Activated CD4-positive, alpha-beta T cell treated with anti-CD3 and anti-CD28 coated beads for 48 hours (primary cell): ENCODE results near the gene RANBP9.

Source experiments
- DNase-seq: peaks from one replicate; pipeline ENCODE4 v3.0.0-alpha.2; 2020

The RANBP9 gene

GRCh38 chr6:13677878-13678254, 33.8 kb downstream of the RANBP9 start:
- no peak for DNase-seq

GRCh38 chr6:13676551-13677156, 35.0 kb downstream of the RANBP9 start:
- no peak for DNase-seq

DNA sequence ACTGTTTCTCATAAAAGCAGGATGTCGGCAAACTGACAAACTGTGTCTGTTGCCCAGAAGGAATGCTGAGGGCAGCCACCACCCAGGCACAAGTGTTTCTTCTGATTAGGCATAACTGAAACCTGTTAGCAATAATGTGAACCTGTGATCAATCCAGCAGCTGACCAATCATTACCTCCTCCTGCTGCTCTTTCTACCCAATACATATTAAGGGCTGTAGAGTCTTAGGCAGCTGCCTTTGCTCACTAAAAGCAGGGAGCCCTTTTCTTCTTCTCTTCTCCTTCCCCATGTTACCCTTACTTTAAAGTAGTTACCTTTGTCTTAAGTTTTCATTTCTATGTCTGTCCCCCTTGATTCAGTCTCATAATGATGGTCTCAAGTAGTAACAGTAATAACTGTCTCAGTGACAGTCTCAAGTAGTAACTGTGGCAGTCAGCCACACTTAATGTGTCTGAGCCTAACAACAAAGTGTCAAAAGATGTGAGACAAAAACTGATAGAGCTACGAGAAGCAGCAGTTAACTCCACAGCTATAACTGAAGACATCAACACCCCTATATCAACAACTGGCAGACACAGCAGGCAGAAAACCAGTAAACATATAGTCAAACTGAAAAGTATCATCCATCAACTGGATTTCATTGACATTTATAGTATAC, 37.0 kb downstream of the RANBP9 start:
- DNase-seq, result no peak

GRCh38 chr6:13673825-13674444, 37.7 kb downstream of the RANBP9 start:
- no peak for DNase-seq

GRCh38 chr6:13673368-13673767, 38.3 kb downstream of the RANBP9 start:
- no peak for DNase-seq

- DNase-seq, result no peak
Observed at GRCh38 chr6:13672904-13673303, 38.7 kb downstream of the RANBP9 start.

- DNase-seq, result no peak
Observed at GRCh38 chr6:13671548-13672127, 40.0 kb downstream of the RANBP9 start.

- DNase-seq, result no peak
Observed at GRCh38 chr6:13669476-13669875, 42.2 kb downstream of the RANBP9 start.

GRCh38 chr6:13668291-13668928, 43.2 kb downstream of the RANBP9 start:
- DNase-seq, result no peak

DNA sequence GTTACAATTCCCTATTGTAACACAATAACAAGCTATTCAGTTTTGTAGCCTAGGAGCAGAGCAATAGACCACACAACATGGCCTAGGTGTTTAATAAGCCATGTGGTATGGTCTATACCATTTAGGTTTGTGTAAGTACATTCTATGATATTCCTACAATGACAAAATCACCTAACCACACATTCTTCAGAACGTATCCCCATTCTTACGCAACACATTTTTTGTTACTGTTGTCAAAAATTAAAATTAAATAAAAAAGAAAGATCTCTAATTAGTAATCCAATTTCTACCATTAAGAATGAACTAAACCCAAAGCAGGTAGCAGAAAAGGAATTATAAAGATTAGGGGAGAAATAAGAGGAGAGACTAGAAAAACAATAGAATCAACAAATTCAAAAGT, 44.0 kb downstream of the RANBP9 start:
- DNase-seq, result no peak

DNA sequence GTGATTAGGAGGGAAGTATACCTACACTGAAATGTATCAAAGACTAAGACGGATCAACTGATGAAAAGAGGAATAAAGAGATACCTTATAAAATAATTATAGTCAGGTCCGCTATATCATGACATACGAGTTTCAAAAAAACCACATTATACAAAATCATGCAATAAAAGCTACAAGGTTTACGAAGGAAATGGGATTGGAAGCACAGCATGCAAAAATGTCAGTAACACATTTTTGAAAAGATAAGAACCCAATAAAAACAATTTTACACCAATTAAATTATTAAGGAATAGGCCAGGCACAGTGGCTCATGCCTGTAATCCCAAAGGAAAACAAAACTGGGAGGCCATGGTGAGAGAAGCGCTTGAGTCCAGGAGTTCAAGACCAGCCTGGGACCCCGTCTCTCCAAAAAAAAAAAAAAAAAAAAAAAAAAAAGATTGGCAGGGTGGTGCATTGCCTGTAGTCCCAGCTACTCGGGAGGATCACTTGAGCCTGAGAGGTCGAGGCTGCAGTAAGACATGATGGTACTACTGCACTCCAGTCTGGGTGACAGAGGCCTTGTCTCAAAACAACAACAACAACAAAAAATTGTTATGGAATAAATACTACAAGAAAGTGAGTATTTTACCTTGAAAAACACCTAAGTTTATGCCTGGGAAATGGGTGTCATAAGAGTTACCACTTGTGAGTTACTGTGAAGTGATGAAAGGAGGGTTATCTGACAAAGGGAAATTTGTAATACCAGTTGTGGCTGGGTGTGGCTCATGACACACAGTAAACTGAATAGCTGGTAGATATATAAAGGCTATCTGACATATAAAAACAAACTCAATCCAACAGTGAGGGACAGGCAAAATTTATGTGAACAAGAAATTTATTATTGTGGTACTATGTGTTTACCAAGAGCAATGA, 45.2 kb downstream of the RANBP9 start:
- DNase-seq, result no peak

DNA sequence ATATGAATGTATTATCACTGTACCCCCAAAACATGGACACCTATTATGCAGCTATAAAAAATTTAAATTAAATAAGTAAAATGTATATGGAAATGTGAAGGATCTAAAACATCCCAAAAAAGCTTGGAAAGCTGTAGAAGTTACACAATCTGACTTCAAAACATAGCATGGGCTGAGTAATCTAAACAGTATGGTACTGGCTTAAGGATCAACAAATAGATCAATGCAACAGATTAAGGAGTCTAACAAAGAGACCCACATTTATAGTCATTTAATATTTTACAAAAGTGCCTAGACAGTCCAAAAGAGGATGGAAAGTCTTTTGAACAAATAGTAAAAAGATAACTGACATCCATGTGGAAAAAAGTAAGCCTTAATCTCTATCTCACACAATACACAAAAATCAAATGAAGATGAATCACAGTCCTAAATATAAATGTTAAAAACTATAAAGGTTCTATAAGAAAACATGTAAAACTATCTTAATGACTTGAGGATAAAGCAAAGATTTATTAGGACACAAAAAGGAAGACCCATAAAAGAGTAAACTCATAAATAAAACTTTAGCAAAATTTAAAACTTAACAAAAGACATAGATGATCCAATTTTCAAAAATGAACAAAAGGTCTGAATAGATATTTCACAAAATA, 46.8 kb downstream of the RANBP9 start:
- DNase-seq, result no peak

GRCh38 chr6:13663986-13664385, 47.6 kb downstream of the RANBP9 start:
- DNase-seq, result no peak

DNA sequence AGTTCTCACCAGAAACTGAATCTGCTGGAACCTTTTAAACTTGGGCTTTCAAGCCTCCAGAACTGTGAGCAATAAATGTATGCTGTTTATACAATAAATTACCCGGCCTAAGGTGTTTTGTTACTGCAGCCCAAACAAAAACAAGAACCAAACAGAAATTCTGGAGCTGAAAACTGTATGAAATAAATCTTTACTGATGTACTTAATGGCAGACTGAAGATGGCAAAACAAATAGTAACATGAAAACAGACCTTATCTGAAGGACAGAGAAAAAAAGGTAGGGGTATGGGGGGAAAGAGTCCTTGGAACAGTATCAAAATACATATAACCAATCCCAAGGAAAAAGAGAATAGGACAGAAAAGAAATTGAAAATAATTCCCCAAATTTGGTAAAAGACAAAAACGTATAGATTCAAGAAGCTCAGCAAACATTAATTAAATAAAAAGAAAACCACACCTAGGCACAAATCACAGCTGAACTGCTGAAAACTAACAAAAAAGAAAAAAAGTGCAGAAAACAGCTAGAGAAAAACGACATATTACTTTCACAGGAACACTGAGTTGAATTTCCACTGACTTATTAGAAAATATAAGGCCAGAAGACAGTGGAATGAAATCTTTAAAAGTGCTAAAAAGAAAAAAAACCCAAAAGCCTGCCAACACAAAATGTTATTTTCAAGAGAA, 48.8 kb downstream of the RANBP9 start:
- DNase-seq, result no peak

DNA sequence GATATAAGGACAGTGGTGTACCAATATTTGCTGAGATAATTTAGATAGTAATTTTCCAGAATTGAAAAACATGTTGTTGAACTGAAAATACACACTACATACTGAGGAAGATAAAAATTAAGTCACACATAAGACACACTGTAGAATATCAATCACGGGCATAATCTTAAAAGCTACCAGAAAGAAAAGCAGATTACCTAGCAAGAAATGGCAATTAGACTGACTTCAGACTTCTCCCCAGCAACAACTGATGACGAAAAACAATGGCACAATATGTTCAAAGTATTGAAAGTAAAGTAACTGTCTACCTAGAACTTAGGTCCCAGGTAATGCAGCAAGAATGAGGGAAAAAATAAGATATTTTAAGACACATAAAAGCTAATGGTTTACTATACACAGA, 50.0 kb downstream of the RANBP9 start:
- DNase-seq, result no peak

DNA sequence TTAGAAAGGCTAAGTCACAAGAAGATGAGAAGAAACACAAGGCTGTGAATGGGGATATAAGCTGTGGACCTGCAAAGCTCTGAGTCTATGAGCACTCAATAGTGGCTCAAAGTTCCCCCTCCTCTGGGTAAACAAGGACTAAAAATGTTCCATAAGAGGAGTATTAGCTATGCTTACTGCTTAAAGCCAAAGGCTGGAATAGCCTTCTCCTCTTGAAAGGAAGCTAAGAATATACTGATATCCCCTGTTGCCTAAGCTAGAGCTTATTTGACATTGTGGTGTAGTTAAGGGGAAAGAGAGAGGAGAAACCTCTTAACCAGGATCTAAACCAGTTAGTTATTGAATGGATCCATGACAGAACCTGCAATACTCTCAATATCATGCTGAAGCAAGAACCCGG, 50.7 kb downstream of the RANBP9 start:
- DNase-seq, result no peak

- no peak for DNase-seq
Observed at GRCh38 chr6:13660273-13660672, 51.4 kb downstream of the RANBP9 start.

DNA sequence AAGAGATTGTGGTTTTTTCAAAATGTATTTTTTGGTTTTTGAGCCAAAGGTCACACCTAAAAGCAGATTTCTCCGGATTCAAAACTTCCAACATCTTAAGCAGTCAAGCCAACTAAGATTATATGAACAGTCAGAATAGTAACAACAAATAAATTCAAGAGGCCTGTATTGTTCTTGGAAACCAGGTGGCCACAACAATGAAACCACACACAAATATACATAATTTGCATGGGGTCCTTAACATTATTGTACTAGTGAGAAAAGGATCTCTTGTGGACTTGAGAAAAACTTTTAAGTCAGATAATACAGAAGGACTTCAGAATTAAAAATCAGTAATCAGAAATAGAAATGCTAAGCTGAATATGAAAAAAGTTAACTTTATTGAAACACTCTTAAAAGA, 55.9 kb downstream of the RANBP9 start:
- no peak for DNase-seq

DNA sequence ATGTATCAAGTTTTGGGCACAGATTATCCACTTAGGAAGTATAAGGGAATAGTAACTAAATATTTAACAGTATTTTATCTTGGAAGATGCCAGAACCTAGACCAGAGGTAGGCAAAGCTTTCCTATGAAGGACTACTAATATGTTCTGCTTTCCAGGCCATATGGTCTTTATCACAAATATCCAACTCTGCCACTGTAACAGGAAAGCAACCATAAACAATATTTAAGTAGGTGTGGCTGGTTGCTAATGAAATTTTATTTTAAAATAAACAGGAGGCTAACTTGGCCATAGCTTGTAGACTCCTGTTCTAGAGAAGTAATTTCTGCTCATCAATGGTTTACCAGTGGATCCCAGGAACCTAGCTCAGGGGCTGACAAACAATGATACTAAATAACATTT, 57.1 kb downstream of the RANBP9 start:
- DNase-seq, result no peak

GRCh38 chr6:13653296-13653695, 58.3 kb downstream of the RANBP9 start:
- no peak for DNase-seq

DNA sequence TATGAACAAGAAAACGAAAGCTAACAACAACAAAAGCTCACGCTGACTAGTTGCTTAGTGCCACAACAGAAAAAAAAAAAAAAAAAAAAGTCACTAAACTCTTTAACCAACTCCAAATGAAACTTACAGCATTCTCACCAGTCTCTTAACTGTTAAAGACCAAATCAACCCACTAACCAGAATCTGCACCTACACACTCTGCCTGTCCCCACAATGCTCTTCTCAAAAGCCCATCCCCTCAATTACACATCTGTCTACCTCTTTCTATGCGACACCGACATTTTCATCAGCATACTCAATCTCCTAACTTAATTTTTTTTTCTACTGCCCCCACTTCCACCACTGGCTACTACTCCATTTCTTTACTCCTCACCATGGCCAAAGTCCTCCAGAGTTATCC, 62.2 kb downstream of the RANBP9 start:
- DNase-seq, result no peak

DNA sequence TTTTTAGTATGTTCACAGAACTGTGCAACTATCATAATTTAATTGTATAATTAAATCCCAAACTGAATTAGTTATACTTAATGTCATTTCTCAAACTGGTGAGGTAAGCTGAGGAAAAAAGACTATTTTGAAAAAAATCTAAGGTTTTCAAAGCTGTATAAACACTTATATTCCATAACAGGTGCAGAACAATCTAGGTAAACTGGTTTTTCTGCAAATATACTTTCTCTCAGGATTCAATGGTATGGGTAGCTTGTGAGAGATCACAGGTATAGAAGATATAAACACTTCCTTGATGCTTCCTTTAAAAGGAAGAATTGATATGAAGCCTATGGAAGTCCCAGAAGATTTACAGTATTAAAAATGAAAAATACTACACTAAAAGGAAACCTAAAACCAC, 62.8 kb downstream of the RANBP9 start:
- no peak for DNase-seq
